ENCODE results near the gene KLHL36. TPM values are rescaled to one million over a fixed set of nuclear protein-coding genes. Genes with fewer than 3 reads are reported as not detected.
A peak's percentile ranks its signal among the peaks of the same experiment; 100 is the strongest.

Gene KLHL36
- 10 to 100 TPM; 24.6 to 41.5 (median 27.4) TPM for total RNA-seq
- 10 to 100 TPM; 18.1 to 18.7 TPM for polyA plus RNA-seq

GRCh38 chr16:84647828-84648594, at the start of gene KLHL36:
KLHL36 (plus strand) TSS chr16:84648511; CDS start chr16:84650868, 2,357 bp downstream.
- DNase-seq = peak; percentile 47 to 86 (median 65)
- 6 to 8% methylated on average over 47 to 77 of the region's 77 CpGs for WGBS, 2 donors
- intact Hi-C loops (cut with DNase I) = no loop called here
- Histone ChIP-seq H3K4me1 (peaks cover 0 to 14% (median 5%) of the 10 kb centered on the region in 3 donors), H3K27me3 (no peaks in the 10 kb centered on the region), H3K4me3 (peak within 1 kb of the TSS; percentile 60 to 90 (median 72)), H3K27ac (peak within 1 kb of the TSS; percentile 19 to 74 (median 70)), H3K9me3 (no peaks in the 10 kb centered on the region), H3K36me3 (peaks cover 0 to 3% (median 0%) of the 10 kb centered on the region in 3 donors)
- no peak for FAIRE-seq
- TF ChIP-seq CTCF (IDR thresholded peaks at IDR 0.05) = no peak
- ATAC-seq = peak; percentile 78 to 82 (median 78)

- H3K27me3 ChIP-seq = no peaks in the 10 kb centered on the region
- ATAC-seq (peak in 3 of 4 donors; percentile 33 to 57 (median 43)), FAIRE-seq (no peak), DNase-seq (peak in 1 of 6 donors; percentile 58)
- peak overlapping the region in 1 of 4 donors; percentile 1 for H3K4me3 ChIP-seq
- no peaks in the 10 kb centered on the region for H3K36me3 ChIP-seq
- H3K27ac ChIP-seq = peak overlapping the region in 2 of 4 donors; percentile 42 to 50
- no peaks in the 10 kb centered on the region for H3K9me3 ChIP-seq
- peaks cover 0 to 6% (median 4%) of the 10 kb centered on the region in 3 donors for H3K4me1 ChIP-seq
- intact Hi-C loops (cut with DNase I) = no loop called here
- no peak for TF ChIP-seq CTCF (IDR thresholded peaks at IDR 0.05)
- WGBS, 2 donors = 50 to 63% methylated on average over 12 of the region's 12 CpGs
Observed at GRCh38 chr16:84599521-84600202, 48.6 kb upstream of the KLHL36 start.

- DNase-seq (no peak), ATAC-seq (peak in 2 of 4 donors; percentile 44 to 48), FAIRE-seq (no peak)
- H3K4me3 ChIP-seq = no peak overlapping the region
- peak overlapping the region in 2 of 4 donors; percentile 33 to 42 for H3K27ac ChIP-seq
- intact Hi-C loops (cut with DNase I) = no loop called here
- no peaks in the 10 kb centered on the region for H3K9me3 ChIP-seq
- peaks cover 0 to under 1% (median 0%) of the 10 kb centered on the region in 3 donors for H3K4me1 ChIP-seq
- no peaks in the 10 kb centered on the region for H3K27me3 ChIP-seq
- TF ChIP-seq CTCF (IDR thresholded peaks at IDR 0.05) = no peak
- H3K36me3 ChIP-seq = no peaks in the 10 kb centered on the region
- WGBS, 2 donors = 87 to 90% methylated on average over 25 of the region's 25 CpGs
Observed at GRCh38 chr16:84600343-84601229, 47.7 kb upstream of the KLHL36 start.

- H3K27me3 ChIP-seq = no peaks in the 10 kb centered on the region
- no peaks in the 10 kb centered on the region for H3K9me3 ChIP-seq
- H3K4me3 ChIP-seq = no peak overlapping the region
- no peaks in the 10 kb centered on the region for H3K36me3 ChIP-seq
- peak in 3 of 6 donors; percentile 23 to 55 (median 45) for DNase-seq
- no peak for FAIRE-seq
- WGBS, 2 donors = 75 to 77% methylated on average over 23 of the region's 23 CpGs
- TF ChIP-seq CTCF (IDR thresholded peaks at IDR 0.05) = no peak
- H3K27ac ChIP-seq = peak overlapping the region in 1 of 4 donors; percentile 44
- ATAC-seq = peak in 3 of 4 donors; percentile 38 to 58 (median 55)
- no peaks in the 10 kb centered on the region for H3K4me1 ChIP-seq
- intact Hi-C loops (cut with DNase I) = no loop called here
Observed at GRCh38 chr16:84603140-84603816, 45.0 kb upstream of the KLHL36 start.
